Karpas-422 (cell line): ENCODE results near the gene RERG. TPM values are rescaled to one million over a fixed set of nuclear protein-coding genes. Genes with fewer than 3 reads are reported as not detected.

Source experiments
- DNase-seq: peaks from one replicate; pipeline ENCODE4 v3.0.0-alpha.2; 2015
- H2AFZ ChIP-seq: fragments of 200-600 bp; sonication (generic); 2 replicates; pipeline ENCODE4 v1.6.1; 2014; ENCODE audit warnings: antibody characterized with exemption, low read length, mixed read lengths
- H3K27ac ChIP-seq: fragments of 200-600 bp; sonication (generic); 2 replicates; pipeline ENCODE4 v1.5.1; 2014; ENCODE audit warnings: mild to moderate bottlenecking, low read length, moderate library complexity
- H3K27me3 ChIP-seq: fragments of 200-600 bp; sonication (generic); 2 replicates; pipeline ENCODE4 v1.6.1; 2014; ENCODE audit warnings: low read length, mixed read lengths
- H3K36me3 ChIP-seq: fragments of 200-600 bp; sonication (generic); 2 replicates; pipeline ENCODE4 v1.6.1; 2014; ENCODE audit warnings: low read length, mixed read lengths; ENCODE audit not compliant: insufficient read depth
- H3K4me1 ChIP-seq: fragments of 200-600 bp; sonication (generic); 2 replicates; pipeline ENCODE4 v1.6.1; 2014; ENCODE audit warnings: mild to moderate bottlenecking, low read length, mixed read lengths
- H3K4me2 ChIP-seq: fragments of 200-600 bp; sonication (generic); 2 replicates; pipeline ENCODE4 v1.6.1; 2014; ENCODE audit warnings: low read length, low read depth, mild to moderate bottlenecking; ENCODE audit not compliant: poor library complexity, severe bottlenecking
- H3K4me3 ChIP-seq: fragments of 200-600 bp; sonication (generic); 2 replicates; pipeline ENCODE4 v1.5.1; 2014; ENCODE audit warnings: mild to moderate bottlenecking, antibody characterized with exemption, low read length, mixed read lengths
- H3K79me2 ChIP-seq: fragments of 200-600 bp; sonication (generic); 2 replicates; pipeline ENCODE4 v1.6.1; 2014; ENCODE audit warnings: mild to moderate bottlenecking, low read length, mixed read lengths
- H3K9ac ChIP-seq: fragments of 200-600 bp; sonication (generic); 2 replicates; pipeline ENCODE4 v1.6.0; 2014; ENCODE audit warnings: low read length
- H3K9me2 ChIP-seq: fragments of 200-600 bp; sonication (generic), shearing (Covaris generic); replicated peaks from 2 replicates; pipeline ENCODE4 v1.6.0; 2014; ENCODE audit warnings: mild to moderate bottlenecking, low read length, moderate library complexity; ENCODE audit not compliant: insufficient read depth
- H3K9me3 ChIP-seq: fragments of 300-700, 200-600 bp; sonication (generic); 2 replicates; pipeline ENCODE4 v1.6.1; 2014; ENCODE audit warnings: low read length, mixed read lengths
- H4K20me1 ChIP-seq: fragments of 200-600 bp; sonication (generic); 2 replicates; pipeline ENCODE4 v1.6.1; 2014; ENCODE audit warnings: mild to moderate bottlenecking, antibody characterized with exemption, low read length, low read depth; ENCODE audit not compliant: insufficient read depth
- total RNA-seq: library from RNA; depleted of rRNA; stranded (reverse); fragments of >200 nt; shearing (Covaris generic); gene quantifications from 2 replicates; pipeline ENCODE4 v1.2.3, GENCODE V29; 2014; ENCODE audit warnings: low replicate concordance

The RERG gene
- total RNA-seq, 1 experiment from 2014 or later: not detected

DNA sequence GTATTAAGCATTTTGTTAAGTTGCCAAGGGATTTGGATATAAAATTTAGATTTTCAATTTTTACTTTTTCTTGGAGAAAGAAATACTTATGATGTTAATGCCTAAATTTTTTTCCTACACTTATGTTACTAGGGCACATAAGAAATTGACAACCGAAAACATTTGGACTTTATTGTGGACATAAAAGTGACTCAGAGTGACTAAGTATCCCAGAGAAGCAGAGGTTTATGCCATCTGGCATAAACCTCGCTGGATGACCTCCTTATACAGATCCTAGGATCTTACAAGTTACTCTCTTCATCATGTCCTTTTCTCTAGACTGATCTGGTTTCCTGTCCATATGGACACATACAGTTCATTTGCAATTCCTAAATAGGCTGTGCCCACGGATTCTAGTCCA is 89.8 kb downstream of the RERG start:
- Histone ChIP-seq H3K4me2 (no peak overlapping the region), H4K20me1 (no peaks in the 10 kb centered on the region)

GRCh38 chr12:15130541-15130940 is 90.7 kb downstream of the RERG start:
- no peak overlapping the region for H3K4me3 ChIP-seq
- no peaks in the 10 kb centered on the region for H3K79me2 ChIP-seq
- H3K27ac ChIP-seq: no peak overlapping the region
- H3K4me2 ChIP-seq: no peak overlapping the region
- H2AFZ ChIP-seq: no peak overlapping the region
- H3K36me3 ChIP-seq: no peaks in the 10 kb centered on the region
- DNase-seq: no peak
- H3K9me3 ChIP-seq: no peaks in the 10 kb centered on the region
- H3K9me2 ChIP-seq: no peaks in the 10 kb centered on the region
- no peak overlapping the region for H3K9ac ChIP-seq
- no peaks in the 10 kb centered on the region for H4K20me1 ChIP-seq
- H3K4me1 ChIP-seq: no peaks in the 10 kb centered on the region
- no peaks in the 10 kb centered on the region for H3K27me3 ChIP-seq

More for the DNA sequence above, 89.8 kb downstream of the RERG start:
- H3K4me1 ChIP-seq: no peaks in the 10 kb centered on the region
- H3K79me2 ChIP-seq: no peaks in the 10 kb centered on the region
- H3K27me3 ChIP-seq: no peaks in the 10 kb centered on the region
- DNase-seq: no peak
- no peak overlapping the region for H2AFZ ChIP-seq
- no peak overlapping the region for H3K9ac ChIP-seq
- no peaks in the 10 kb centered on the region for H3K36me3 ChIP-seq
- H3K9me2 ChIP-seq: no peaks in the 10 kb centered on the region
- H3K4me3 ChIP-seq: no peak overlapping the region
- no peaks in the 10 kb centered on the region for H3K9me3 ChIP-seq
- H3K27ac ChIP-seq: no peak overlapping the region

- Histone ChIP-seq H4K20me1 (no peaks in the 10 kb centered on the region), H3K9me2 (no peaks in the 10 kb centered on the region), H3K9ac (no peak overlapping the region), H2AFZ (no peak overlapping the region), H3K4me2 (no peak overlapping the region), H3K4me1 (no peaks in the 10 kb centered on the region), H3K27me3 (no peaks in the 10 kb centered on the region), H3K79me2 (no peaks in the 10 kb centered on the region), H3K27ac (no peak overlapping the region), H3K36me3 (no peaks in the 10 kb centered on the region), H3K4me3 (no peak overlapping the region), H3K9me3 (no peaks in the 10 kb centered on the region)
- no peak for DNase-seq
Measured at GRCh38 chr12:15123401-15123800, 97.8 kb downstream of the RERG start.

DNA sequence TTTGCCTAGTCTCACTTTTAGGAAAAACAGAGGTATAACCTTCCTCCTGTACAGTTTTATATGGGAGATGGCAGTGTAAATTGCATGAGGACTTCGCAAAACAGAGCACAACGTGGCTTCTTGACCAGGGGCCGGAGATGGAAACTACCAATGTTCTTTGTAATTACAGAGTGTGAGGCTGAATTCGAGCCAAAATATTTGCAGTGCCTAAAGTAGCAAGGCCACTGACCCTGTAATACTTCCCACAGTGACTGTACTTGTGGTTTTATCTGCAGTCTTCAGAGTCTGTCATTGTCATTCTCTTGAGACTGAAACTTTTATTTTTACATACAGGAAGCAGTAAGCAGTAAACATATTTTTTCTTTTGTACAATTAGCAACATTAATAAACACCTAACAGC is 98.9 kb downstream of the RERG start:
- DNase-seq: no peak
- H3K4me3 ChIP-seq: no peak overlapping the region

GRCh38 chr12:15118955-15119354 is 102.3 kb downstream of the RERG start:
- no peaks in the 10 kb centered on the region for H3K27me3 ChIP-seq
- no peak overlapping the region for H3K4me2 ChIP-seq
- no peaks in the 10 kb centered on the region for H3K36me3 ChIP-seq
- H3K9me2 ChIP-seq: no peaks in the 10 kb centered on the region
- H3K9ac ChIP-seq: no peak overlapping the region
- no peaks in the 10 kb centered on the region for H3K9me3 ChIP-seq
- no peak overlapping the region for H3K4me3 ChIP-seq
- H3K27ac ChIP-seq: no peak overlapping the region
- H3K4me1 ChIP-seq: no peaks in the 10 kb centered on the region
- H2AFZ ChIP-seq: no peak overlapping the region
- H4K20me1 ChIP-seq: no peaks in the 10 kb centered on the region
- no peaks in the 10 kb centered on the region for H3K79me2 ChIP-seq
- no peak for DNase-seq

More for the DNA sequence above, 98.9 kb downstream of the RERG start:
- Histone ChIP-seq H3K79me2 (no peaks in the 10 kb centered on the region), H3K27ac (no peak overlapping the region), H3K36me3 (no peaks in the 10 kb centered on the region), H3K4me2 (no peak overlapping the region), H3K4me1 (no peaks in the 10 kb centered on the region), H4K20me1 (no peaks in the 10 kb centered on the region), H3K9ac (no peak overlapping the region), H3K27me3 (no peaks in the 10 kb centered on the region), H3K9me2 (no peaks in the 10 kb centered on the region), H3K9me3 (no peaks in the 10 kb centered on the region), H2AFZ (no peak overlapping the region)

GRCh38 chr12:15116983-15117382 is 104.2 kb downstream of the RERG start:
- H3K4me2 ChIP-seq: no peak overlapping the region
- H3K4me3 ChIP-seq: no peak overlapping the region
- H3K9me3 ChIP-seq: no peaks in the 10 kb centered on the region
- H3K9ac ChIP-seq: no peak overlapping the region
- no peak overlapping the region for H2AFZ ChIP-seq
- H4K20me1 ChIP-seq: no peaks in the 10 kb centered on the region
- no peaks in the 10 kb centered on the region for H3K4me1 ChIP-seq
- H3K27me3 ChIP-seq: no peaks in the 10 kb centered on the region
- no peak overlapping the region for H3K27ac ChIP-seq
- H3K9me2 ChIP-seq: no peaks in the 10 kb centered on the region
- H3K36me3 ChIP-seq: no peaks in the 10 kb centered on the region
- no peak for DNase-seq
- H3K79me2 ChIP-seq: no peaks in the 10 kb centered on the region

DNA sequence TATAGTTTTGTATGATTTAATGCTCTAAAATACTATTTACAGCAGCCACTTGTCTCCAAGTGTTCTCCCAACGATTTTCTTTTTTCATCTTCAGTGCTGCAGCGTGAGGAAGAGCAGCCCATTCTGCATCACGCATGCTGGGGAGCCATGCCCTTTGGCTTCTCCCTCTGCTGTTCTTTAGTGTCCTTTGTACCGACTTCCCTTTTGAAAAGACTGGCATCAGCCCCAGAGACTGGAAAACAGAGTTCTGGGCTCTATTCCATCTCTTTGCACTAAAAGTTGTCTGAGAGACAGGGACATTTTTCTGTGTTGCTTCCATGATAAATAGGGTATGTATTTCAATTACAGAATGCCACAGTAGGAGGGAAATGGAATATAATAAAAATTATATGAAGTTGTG is 105.1 kb downstream of the RERG start:
- H3K79me2 ChIP-seq: no peaks in the 10 kb centered on the region
- no peaks in the 10 kb centered on the region for H4K20me1 ChIP-seq
- no peaks in the 10 kb centered on the region for H3K9me2 ChIP-seq
- no peak overlapping the region for H3K4me2 ChIP-seq
- H2AFZ ChIP-seq: no peak overlapping the region
- H3K9me3 ChIP-seq: no peaks in the 10 kb centered on the region
- H3K27ac ChIP-seq: no peak overlapping the region
- DNase-seq: no peak
- no peak overlapping the region for H3K9ac ChIP-seq
- H3K27me3 ChIP-seq: no peaks in the 10 kb centered on the region
- no peaks in the 10 kb centered on the region for H3K36me3 ChIP-seq
- H3K4me3 ChIP-seq: no peak overlapping the region
- H3K4me1 ChIP-seq: no peaks in the 10 kb centered on the region

- Histone ChIP-seq H3K27ac (no peak overlapping the region), H3K9ac (no peak overlapping the region), H3K79me2 (no peaks in the 10 kb centered on the region), H3K9me3 (no peaks in the 10 kb centered on the region), H4K20me1 (no peaks in the 10 kb centered on the region), H3K4me3 (no peak overlapping the region), H2AFZ (no peak overlapping the region), H3K4me2 (no peak overlapping the region), H3K9me2 (no peaks in the 10 kb centered on the region), H3K36me3 (no peaks in the 10 kb centered on the region), H3K27me3 (no peaks in the 10 kb centered on the region), H3K4me1 (no peaks in the 10 kb centered on the region)
- no peak for DNase-seq
Measured at GRCh38 chr12:15115434-15115833, 105.8 kb downstream of the RERG start.

DNA sequence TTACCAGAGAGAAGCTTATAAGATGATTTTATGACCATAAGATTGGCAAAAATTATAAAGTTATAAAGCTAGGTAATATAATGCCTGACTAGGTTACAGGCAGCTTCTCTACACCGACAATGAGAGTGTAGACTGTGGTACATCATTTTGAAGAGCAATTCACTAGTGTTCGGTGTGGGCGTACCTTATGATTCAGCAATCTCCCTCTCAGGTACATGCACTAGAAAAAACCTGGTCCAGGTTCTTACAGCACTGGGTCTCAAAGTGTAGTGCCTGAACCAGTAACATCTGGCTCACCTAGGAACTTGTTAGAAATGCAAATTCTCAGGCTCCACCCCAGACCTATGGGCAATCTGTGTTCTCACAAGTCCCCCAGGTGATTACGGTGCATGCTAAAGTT is 106.7 kb downstream of the RERG start:
- H3K4me1 ChIP-seq: no peaks in the 10 kb centered on the region
- no peaks in the 10 kb centered on the region for H3K79me2 ChIP-seq
- H3K27ac ChIP-seq: no peak overlapping the region
- H3K9me2 ChIP-seq: no peaks in the 10 kb centered on the region
- H3K9ac ChIP-seq: no peak overlapping the region
- no peak overlapping the region for H3K4me3 ChIP-seq
- DNase-seq: no peak
- H2AFZ ChIP-seq: no peak overlapping the region
- no peaks in the 10 kb centered on the region for H3K9me3 ChIP-seq
- H3K4me2 ChIP-seq: no peak overlapping the region
- no peaks in the 10 kb centered on the region for H3K36me3 ChIP-seq
- H3K27me3 ChIP-seq: no peaks in the 10 kb centered on the region
- no peaks in the 10 kb centered on the region for H4K20me1 ChIP-seq
